Activated CD4-positive, alpha-beta T cell treated with anti-CD3 and anti-CD28 coated beads, Interleukin-2, amount 50 U/mL, for 16 hours (primary cell): ENCODE measurements around the gene FN3KRP.
"Not testable (repeated sequence)": the region's sequence is repeated elsewhere in the genome, so short reads cannot be mapped to it uniquely, and the experiment has no call there.

Experiments used
- DNase-seq: peaks from one replicate; pipeline ENCODE4 v3.0.0-alpha.2; 2020

FN3KRP gene

GRCh38 chr17:82709676-82710498 is 6.6 kb upstream of the FN3KRP start:
- no peak for DNase-seq

GRCh38 chr17:82710499-82711232 is 5.8 kb upstream of the FN3KRP start:
- no peak for DNase-seq

DNA sequence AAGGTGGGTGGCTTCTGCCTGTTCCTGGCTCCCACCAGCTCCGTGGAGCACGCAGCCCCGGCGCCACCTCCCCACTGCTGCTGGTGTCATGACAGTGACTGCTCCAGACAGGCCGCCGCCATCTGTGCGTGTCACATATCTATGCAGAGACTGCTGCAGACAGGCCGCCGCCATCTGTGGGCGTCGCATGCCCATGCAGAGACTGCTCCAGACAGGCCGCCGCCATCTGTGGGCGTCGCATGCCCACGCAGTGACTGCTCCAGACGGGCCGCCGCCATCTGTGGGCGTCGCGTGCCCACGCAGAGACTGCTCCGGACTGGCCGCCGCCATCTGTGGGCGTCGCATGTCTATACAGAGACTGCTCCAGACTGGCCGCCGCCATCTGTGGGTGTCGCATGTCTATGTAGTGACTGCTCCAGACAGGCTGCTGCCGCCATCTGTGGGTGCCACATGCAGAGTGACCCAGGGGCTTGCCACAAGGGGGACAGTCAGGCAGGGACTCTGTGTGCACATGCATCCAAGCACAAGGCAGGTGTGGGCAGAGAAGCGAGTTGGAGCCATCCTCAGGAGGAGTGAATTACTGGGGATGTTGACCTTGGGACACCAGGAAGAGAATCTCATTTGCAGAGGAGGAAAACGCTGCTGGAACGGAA is 3.3 kb upstream of the FN3KRP start:
- no peak for DNase-seq

DNA sequence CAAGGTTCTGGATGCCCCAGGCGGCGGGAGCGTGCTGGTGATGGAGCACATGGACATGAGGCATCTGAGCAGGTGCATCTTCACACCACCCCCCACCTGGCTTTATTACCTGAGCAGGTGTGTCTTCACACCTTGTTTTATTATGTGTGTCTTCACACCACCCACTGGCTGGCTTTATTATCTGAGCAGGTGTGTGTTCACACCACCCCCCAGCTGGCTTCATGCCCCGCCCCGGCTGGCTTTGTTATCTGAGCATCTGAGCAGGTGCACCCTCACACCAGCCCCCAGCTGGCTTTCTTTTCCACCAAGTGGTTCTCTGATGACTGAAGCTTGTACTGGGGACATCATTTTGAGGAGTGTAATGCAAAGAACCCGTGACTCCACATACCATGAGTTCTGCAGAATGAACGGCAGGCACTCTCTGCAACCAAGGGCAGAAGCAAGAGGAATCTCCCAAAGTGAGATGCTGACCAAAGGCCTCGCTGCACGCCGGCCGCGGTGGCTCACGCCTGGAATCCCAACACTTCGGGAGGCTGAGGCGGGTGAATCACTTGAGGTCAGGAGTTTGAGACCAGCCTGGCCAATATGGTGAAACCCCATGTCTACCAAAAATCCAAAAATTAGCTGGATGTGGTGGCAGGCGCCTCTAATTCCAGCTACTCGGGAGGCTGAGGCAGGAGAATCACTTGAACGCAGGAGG is 2.6 kb downstream of the FN3KRP start:
- DNase-seq = no peak

DNA sequence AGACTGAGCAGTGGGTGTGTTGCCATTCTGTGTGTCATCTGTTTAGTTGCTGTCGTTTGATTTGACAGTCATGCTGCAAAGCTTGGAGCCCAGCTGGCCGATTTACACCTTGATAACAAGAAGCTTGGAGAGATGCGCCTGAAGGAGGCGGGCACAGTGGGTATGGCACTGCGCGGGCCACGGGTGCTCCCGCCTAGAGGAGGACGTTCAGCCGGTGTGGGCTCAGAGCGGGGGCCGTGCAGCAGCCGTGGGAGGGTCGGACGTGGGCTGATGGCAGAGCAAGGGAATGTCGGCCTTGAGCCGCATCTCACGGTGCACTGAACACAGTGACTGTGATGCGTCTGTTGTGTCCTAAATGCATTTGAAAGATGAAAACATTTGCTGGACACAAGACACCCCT is 3.7 kb downstream of the FN3KRP start:
- DNase-seq = no peak

GRCh38 chr17:82722341-82723013 is 6.0 kb downstream of the FN3KRP start:
- no peak for DNase-seq

DNA sequence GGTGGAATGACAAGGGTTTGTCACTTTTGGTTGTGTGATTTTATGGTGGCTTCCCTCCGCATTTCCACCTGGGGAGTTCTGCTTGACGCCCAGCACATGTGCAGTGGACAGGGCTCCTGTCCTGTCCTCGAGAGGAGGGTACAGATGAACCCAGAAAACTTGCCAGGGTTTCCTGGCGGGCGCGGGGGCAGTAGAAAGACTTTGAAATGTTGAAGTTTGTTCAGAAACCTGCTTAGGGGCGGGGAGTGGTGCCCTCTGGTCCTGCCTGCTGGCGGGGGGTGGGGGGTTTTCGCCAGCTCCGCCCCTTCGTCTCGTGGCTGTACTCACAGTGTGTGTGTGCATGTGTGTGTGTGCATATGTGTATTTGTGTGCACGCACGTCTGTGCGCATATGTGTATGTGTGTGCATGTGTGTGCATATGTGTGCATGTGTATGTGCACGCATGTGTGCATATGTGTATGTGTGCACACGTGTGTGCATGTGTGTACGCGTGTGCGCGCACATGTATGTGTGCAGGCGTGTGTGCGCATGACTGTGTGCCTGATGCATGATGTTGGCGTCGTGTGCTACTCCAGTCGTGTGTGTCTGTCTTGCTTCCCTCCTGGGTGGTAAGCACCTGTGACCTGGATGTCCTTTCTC is 6.8 kb downstream of the FN3KRP start:
- no peak for DNase-seq

GRCh38 chr17:82726427-82726826 is 9.9 kb downstream of the FN3KRP start:
- DNase-seq = no peak

DNA sequence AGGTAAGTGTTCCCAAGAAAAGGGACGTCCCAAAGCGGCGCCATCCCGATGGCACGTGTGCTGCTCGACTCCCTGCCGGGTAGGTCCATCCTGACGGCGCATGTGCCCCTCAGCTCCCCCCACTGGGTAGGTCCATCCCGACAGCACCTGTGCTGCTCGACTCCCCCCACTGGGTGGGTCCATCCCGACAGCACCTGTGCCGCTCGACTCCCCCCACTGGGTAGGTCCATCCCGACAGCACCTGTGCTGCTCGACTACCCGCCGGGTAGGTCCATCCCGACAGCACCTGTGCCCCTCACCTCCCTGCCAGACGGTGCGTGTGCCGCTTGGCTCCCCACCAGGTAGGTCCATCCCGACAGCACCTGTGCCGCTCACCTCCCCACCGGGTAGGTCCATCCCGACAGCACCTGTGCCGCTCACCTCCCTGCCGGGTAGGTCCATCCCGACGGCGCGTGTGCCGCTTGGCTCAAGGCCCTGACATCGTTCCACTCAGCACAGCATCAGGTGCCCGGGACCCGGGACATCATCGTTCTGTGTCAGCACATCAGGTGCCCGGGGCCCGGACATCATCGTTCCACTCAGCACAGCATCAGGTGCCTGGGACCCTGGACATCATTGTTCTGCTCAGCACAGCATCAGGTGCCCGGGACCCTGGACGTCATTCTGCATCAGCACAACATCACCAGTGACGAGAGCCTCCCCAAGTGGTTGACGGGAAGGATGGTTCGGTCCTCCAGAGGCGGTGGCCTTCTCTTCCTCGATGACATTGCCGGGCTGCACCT is 13.2 kb downstream of the FN3KRP start:
- DNase-seq = no peak

DNA sequence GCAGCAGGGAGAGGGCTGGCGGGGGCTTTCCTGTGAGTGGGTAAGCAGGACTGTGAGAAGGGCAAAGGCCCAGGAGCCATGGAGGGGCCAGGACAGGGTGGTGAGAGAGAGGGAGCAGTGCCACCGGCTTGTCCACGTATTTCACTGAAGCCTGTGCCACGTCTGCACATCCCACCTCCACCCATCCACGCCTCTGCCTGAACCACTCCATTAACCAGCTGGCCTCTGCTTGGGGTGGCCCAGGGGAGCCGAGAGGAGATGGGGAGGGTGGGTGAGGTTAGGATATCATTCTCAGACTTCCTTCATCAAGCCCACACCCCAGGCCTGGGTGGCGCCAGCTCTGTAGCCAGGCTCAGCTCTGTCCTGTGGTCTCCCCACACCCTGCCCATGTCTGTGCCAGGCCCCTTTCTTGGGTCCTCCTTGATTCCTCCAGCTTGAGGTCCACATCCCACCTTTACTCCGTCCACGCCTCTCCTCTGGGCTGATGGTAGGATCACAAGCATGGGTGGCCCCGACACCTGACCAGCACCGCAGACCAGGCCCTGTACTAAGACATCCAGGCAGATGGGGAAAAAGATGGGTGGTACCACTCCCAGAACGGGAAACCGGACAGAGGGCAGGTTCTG is 15.7 kb downstream of the FN3KRP start:
- DNase-seq = no peak

GRCh38 chr17:82734987-82735866 is 18.7 kb downstream of the FN3KRP start, which contains the start of gene FN3K:
TSS of gene FN3K (plus strand) at chr17:82735615. CDS start at chr17:82735637, 22 bp downstream.
- DNase-seq = no peak

GRCh38 chr17:82736511-82737185 is 20.1 kb downstream of the FN3KRP start:
- no peak for DNase-seq

DNA sequence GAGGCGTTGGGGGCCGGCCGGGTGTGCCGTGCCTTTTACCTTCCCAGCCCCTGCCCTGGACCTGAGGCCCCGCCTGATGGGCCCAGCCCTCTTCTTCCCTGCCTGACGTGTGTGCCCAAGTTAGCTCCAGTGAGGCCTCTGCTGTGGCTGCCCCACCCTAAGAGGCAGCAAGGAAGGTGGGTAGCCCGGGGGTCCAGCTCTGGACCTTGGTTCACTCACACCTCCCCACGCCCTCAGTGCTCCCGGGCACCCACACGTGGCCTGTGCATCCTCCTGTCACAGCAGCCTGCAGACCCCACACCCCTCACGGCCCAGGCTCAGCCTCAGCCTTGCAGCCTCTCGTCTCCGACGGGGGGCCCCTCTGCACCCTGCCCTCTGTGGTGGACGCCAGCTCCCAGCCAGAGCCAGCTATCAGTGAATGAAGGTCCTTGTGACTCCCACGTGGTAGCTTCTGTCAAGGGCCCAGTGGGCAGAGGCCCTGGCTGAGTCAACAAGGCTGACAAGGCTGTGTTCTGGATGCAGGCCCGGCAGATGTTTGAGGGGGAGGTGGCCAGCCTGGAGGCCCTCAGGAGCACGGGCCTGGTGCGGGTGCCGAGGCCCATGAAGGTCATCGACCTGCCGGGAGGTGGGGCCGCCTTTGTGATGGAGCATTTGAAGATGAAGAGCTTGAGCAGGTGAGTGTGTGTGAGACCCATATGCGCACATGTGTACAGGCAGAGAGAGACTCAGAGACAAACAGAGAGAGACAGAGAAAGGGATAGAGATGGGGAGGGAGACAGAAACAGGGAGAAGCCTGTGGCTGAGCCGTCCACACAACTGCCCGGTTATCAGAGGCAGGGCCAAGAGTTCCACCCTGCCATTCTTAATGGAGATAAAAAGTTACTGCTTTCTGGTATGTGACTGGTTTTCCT is 21.7 kb downstream of the FN3KRP start:
- no peak for DNase-seq

GRCh38 chr17:82740906-82741759 is 24.6 kb downstream of the FN3KRP start:
- no peak for DNase-seq

DNA sequence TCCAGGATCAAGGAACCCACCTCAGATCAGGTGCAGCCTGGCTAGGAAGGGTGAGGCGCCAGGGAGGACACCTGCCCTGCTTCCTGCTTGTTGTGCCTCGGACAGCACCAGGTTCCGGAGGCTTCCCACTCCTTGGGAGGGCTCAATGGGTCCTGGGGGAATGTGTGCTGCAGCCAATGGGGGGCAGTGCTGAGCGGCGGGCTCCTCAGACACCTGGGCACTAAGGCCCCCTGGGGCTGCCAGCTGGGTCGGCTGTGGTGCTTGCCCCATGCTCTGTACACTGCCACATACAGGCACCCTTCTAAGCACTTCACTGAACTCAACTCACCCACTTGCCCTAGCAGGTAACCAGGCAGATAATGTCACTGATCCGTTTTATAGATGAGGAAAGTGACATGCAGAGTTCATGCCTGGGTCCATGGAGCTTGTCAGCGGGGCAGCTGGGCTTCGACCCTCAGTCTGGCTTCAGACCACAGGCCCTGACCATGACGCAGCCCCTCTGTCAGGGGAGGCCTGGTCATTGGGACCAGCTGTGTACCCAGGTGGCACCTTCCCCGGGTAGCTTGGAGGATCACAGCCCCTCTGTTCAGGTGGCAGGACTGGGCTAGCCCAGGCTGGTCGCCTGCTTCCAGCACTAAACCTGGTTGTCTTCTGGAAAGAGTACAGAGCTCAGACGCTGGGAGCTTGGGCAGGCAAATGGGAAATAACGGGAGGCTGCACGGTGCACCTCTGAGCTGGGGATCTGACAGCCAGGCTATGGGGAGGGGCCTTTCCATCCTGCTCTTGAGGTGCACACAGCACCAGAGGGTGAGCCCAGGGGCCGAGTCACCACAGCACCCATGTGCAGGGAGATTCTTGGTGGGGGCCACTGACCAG is 27.1 kb downstream of the FN3KRP start:
- DNase-seq = no peak

GRCh38 chr17:82744736-82745135 is 28.2 kb downstream of the FN3KRP start:
- not testable (repeated sequence) for DNase-seq
